ENCODE results near the gene NSMF.

DNA sequence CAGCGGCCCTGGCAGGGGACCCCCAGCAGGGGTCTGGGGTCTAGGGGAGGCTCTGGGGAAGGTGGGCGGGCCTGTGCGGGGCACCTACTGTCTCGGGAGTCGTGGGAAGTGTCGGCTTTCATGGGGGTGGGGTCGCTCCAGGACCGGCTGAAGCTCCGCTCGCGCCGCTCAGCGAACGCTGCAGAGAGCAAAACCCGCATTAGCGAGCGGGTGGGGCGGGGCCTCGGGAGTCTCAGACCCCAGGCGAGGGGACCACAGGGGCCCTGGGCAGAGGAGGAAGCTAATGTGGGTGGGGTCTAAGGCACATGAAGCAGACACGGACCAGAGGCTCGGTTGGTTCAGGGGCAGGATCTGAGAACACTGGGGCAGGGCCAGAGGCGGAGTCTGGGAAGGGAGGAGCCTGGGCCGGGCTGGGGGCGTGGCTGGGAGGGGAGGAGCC, 5.5 kb downstream of the NSMF start:
- no peak for TF ChIP-seq POLR2AphosphoS5 (IDR thresholded peaks at IDR 0.05; ENCODE audit: low read depth, low read length)
- no peak for TF ChIP-seq TAF1 (IDR thresholded peaks at IDR 0.05; ENCODE audit: low read depth, low read length)
- no peak for TF ChIP-seq PAX5 (IDR thresholded peaks at IDR 0.05; ENCODE audit: insufficient read depth, low read length, severe bottlenecking)

Measured in GM12891 (cell line).